Measurements from ENCODE around the gene ADRA1B. TPM values are rescaled to one million over a fixed set of nuclear protein-coding genes. Genes with fewer than 3 reads are reported as not detected.
A peak's percentile ranks its signal among the peaks of the same experiment; 100 is the strongest.

Gene ADRA1B
- total and polyA plus RNA-seq, 2 of the 8 experiments (the other 6 are each of a cell fraction or from before 2014, with no cell fraction given), result not detected

DNA sequence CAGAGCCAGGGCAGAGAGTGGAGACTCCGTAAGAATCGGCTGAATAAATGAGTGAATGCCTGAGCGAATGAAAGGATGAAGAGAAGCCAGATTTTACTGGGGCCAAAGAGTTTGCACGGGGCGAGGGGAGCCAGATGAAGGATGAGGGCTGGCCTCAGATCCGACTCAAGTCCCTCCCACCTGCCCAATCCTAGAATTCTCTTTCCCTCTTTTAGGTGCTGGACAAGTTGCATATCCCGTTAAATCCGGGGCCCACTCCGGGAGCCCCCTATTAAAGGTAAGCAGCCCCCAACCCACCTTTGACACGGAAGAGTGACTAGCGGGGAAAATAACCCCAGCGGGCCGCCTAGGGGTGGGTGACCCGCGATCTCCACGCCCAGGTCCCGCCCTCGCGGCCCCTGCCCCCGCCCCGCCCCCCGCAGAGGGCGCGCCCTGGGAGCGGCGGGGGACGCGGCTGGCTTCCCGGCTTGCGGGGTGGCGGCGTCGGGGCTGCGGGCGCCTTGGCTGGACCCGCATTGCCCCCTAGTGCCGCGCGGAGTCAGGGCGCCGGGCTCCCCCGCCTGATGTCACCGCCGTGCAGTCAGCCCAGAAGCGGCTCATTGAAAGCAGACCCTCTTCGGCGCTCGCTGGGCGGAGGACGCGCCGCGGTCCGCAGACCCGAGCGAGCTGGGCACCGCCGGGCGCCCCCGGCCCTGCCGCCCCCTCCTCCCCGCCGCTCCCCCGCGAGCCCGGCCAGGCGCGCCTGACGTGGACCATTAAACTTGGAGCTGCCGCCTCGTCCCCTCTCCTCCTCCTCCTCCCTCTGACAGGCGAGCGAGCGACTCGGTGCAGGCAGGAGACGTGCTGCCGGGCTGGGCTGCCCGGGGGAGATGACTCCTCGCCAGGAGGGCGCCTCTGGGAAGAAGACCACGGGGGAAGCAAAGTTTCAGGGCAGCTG, at the start of gene ADRA1B (continued):
- TF ChIP-seq RXRA (IDR thresholded peaks at IDR 0.05; ENCODE audit: insufficient read depth, low read depth, low read length), result no peak
- TF ChIP-seq, protein P1, sequence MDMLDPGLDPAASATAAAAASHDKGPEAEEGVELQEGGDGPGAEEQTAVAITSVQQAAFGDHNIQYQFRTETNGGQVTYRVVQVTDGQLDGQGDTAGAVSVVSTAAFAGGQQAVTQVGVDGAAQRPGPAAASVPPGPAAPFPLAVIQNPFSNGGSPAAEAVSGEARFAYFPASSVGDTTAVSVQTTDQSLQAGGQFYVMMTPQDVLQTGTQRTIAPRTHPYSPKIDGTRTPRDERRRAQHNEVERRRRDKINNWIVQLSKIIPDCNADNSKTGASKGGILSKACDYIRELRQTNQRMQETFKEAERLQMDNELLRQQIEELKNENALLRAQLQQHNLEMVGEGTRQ (IDR thresholded peaks at IDR 0.05; ENCODE audit: low read length), result no peak
- no peak for TF ChIP-seq POLR2AphosphoS5 (IDR thresholded peaks at IDR 0.05; ENCODE audit: low read depth, low read length)
- TF ChIP-seq, protein P2, sequence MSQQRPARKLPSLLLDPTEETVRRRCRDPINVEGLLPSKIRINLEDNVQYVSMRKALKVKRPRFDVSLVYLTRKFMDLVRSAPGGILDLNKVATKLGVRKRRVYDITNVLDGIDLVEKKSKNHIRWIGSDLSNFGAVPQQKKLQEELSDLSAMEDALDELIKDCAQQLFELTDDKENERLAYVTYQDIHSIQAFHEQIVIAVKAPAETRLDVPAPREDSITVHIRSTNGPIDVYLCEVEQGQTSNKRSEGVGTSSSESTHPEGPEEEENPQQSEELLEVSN (IDR thresholded peaks at IDR 0.05), result no peak
- TF ChIP-seq JUND (IDR thresholded peaks at IDR 0.05; ENCODE audit: low read length), result 0 out of 2 replicates have a peak, but pooled peaks have one; percentile 27
